ENCODE data around the gene STK4.

Gene STK4

GRCh38 chr20:44966030-44966961 lies at the start of gene STK4:
STK4 (plus strand) TSS chr20:44966512; CDS start chr20:44966569, 57 bp downstream.
- DNase-seq: peak; percentile 96

GRCh38 chr20:44916586-44916985 lies 49.7 kb upstream of the STK4 start:
- DNase-seq: no peak

- DNase-seq: no peak
Measured at GRCh38 chr20:44917399-44917798, 48.9 kb upstream of the STK4 start.

GRCh38 chr20:44918342-44918741 lies 48.0 kb upstream of the STK4 start:
- no peak for DNase-seq

GRCh38 chr20:44918761-44919160 lies 47.6 kb upstream of the STK4 start:
- no peak for DNase-seq

- DNase-seq: no peak
Measured at GRCh38 chr20:44921447-44921846, 44.9 kb upstream of the STK4 start.

- DNase-seq: peak; percentile 70
Measured at GRCh38 chr20:44924541-44924940, 41.8 kb upstream of the STK4 start.

GRCh38 chr20:44928595-44928994 lies 37.7 kb upstream of the STK4 start:
- no peak for DNase-seq

- DNase-seq: no peak
Measured at GRCh38 chr20:44930517-44931168, 35.7 kb upstream of the STK4 start.

DNA sequence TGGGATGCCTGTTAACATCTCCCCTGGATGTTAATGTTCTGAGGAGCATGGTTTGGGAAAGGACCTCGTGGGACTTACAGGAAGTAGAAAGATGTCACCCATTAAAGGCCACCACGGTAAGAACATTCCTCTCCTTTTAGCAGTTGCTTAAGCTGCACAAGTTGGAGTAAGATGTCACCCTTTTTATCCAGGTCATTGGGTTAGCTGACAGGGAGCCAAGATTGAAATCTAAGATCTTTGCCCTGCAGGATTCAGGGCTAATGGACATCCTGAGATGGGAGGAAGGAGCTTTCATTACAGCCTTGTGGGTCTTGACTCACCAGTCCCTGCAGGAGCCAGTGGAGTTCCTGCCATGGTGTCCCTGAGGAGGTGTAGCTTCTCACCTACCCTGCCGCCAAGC lies 34.4 kb upstream of the STK4 start:
- no peak for DNase-seq

- DNase-seq: no peak
Measured at GRCh38 chr20:44932916-44933315, 33.4 kb upstream of the STK4 start.

DNA sequence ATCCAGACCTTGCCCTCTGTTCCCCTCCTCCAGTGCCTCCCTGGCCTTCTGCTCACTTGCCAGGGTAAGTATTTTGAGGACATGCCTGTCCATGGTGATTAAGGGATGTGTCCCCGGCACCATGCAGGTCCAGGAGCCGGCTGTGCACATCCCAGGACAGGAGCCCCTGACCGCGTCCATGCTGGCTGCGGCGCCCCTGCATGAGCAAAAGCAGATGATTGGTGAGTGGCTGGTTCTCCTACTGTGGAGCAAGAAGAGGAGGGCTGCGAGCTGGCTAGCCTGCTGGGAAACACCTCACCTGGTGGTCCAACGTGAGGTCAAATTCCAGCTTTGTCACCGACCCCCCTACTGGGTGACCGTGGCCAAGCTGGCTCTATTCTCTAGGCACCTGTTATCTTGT lies 29.8 kb upstream of the STK4 start:
- no peak for DNase-seq

GRCh38 chr20:44938637-44939036 lies 27.7 kb upstream of the STK4 start:
- no peak for DNase-seq

DNA sequence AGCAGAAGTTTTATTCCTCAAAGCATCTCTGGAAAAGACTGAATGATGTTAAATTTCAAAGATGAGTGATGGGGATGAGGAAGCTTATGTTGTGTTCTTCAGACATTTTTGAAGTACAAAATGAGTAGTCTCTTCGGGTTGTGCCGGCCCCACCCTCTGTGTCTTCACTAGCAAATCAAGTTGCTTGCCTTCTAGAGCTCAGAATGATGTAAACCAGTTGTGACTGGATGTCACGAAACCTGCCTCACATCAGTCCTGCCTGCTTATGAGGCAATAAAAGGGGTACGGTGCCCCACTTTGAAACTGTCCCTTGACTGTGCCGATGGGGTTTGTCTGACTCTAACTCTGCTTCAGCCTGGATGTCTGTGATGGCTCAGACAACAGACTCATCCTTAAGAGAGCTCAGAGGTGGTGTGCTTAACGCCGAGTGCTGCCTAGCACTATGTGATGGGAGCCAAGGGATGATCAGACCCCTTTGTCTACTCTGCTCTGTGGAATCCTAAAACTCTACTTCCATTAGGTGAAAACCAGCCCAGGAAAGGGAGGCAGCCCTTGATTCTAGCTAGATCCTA lies 25.1 kb upstream of the STK4 start:
- DNase-seq: no peak

DNA sequence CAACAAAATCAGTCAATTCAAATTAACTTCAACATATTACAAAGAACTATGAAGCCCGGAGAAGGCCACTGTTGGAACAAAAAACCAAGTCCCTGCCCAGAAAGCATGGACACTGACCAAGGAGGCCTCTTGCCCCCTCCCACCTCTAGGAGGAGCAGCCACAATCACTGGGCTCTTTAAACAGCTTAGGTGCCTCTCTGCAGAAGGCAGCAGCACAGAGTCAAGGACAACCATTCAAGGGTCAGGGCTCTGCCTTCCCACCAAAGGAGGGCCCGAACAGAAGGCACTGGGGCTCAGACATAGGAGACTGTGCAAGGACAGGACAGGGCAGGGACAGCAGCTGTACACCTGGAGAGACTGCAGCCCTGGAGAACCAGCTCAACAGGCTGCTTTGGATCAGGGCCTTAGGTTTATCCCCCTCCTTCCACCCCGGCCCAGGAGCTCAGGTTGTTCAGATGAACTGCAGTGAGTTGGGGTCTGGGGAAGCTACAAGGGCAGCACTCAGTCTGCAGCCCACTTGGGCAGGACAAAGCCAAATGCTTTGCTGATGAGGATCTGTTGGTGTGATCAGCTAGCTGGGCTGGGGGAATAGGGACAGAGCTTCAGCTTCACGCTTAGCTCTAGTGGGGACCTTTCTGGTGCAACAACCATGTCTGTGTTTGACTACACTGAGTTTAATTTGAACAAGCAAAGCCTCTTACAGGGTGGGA lies 23.9 kb upstream of the STK4 start:
- no peak for DNase-seq

- no peak for DNase-seq
Measured at GRCh38 chr20:44943828-44944227, 22.5 kb upstream of the STK4 start.

DNA sequence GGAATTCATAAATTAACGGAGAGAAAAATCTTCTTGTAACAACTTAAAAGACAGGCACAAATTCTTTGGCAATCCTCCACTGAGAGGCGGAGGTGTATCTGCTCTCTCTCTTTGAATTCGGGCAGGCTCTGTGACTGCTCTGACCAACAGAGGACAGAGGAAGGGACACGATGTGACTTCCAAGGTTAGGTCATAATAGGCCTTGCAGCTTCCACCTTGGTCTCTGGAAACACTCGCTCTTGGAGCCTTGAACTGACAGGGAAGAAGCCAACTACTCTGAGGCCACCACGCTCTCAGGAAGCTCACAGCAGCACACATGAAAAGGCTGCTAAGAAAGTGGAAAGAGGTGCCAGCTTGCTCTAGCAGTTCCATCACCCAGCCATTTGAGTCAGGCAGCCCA lies 21.1 kb upstream of the STK4 start:
- DNase-seq: no peak

DNA sequence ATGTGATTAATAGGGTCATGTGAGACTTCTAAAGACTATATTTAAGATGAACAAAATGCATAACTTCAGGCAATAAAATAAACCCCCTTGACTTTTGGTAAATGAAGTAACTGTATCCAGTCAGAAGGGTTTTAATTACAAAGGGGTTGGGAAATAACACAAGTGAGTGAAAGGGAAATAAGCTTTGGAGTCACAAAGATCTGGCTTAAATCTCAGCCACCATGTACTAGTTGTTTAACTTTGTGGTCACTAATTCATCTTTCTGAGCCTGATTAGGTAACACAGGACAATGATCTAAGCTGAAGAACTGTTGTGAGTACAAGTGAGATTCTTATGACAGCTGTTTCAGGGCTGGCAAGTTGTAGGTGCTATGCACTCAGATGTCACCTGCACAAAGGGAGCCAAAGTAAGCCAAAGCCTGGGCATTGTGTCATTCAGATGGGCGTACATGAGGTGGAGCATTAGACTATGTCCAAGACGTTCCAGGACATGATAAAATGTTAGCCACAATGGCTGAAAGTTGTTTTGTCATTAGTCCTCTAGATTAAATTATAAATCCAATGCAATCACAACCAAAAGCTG lies 19.9 kb upstream of the STK4 start:
- DNase-seq: no peak

DNA sequence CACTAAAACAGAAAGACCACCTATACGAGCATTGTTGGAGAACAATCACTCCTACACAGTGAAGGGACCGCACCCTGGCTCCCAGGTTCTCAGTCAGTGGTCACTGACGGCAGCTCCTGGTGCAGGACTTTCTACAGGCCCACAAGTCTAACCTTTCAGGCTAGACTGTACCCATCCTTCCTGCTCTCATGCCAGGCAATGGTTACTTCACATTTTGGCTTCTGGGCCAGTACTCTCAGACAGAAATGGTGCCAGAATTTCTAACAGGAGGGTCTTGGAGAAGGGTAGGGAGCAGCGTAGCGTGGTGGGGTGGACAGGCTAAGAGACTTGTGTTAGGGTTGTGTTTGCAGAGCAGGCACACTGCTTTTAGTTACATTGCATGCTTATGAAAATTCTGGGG lies 18.2 kb upstream of the STK4 start:
- no peak for DNase-seq

- DNase-seq: no peak
Measured at GRCh38 chr20:44948513-44948912, 17.8 kb upstream of the STK4 start.

- DNase-seq: no peak
Measured at GRCh38 chr20:44950368-44950767, 15.9 kb upstream of the STK4 start.

DNA sequence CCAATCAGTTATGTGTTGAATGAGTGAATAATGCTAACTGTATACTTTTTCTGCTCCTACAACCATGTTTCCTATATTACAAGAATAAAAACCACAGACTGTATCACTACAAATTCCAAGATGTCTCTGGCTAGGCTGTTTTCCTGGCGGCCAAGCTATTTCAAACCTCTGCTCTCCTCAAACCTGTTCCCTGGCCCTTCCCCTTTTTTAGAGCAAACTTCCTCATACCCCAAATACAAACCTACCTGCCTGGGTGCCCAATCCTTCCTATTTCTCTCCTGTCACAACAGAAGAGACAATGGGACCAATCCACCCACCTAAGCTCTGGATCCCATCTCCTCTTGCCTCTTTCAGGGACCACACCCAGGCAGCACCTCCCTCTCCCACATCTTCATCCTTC lies 13.6 kb upstream of the STK4 start:
- DNase-seq: no peak

DNA sequence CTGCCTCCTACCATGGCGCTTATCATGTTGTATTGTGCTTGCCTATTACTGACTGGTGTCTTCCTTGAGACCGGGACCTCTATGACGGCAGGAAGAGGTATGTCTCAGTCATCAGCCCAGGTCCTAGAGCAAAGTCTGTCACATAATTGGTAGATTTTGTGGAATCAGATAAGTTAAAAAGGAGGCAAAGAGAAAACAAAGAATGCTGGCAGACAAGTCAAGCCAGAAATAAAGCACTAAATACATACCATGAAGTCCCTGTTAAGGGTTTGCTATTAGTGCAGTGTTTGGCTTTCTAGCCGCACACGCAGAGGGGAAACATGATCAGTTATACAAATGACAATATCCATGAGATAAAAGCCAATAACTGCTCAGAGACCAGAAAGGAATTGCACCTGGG lies 12.1 kb upstream of the STK4 start:
- no peak for DNase-seq
